Measurements from ENCODE around the gene AGAP1. TPM values are rescaled to one million over a fixed set of nuclear protein-coding genes. Genes with fewer than 3 reads are reported as not detected.

AGAP1 gene
- total RNA-seq, 4 donors from 2014 or later = 13.7 to 18.5 (median 17.1) TPM

DNA sequence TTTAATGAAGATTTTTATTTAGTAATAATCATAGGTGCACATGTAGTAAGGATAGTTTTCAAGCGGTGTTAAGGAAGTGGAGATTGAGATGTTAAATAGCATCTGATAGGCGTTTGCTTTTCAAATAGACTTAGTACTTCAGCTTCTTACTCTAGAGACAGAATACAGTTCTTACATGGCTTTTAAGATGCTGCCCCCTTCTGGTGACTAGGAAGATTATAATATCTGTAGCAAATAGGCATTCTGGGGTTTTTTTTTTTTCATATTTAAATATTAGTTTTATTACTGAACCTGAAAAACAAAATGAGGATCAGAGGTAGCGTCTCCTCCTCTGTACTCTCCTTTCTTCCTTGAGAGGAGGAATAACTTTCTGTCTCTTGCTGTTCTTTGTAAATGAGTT, 100.2 kb downstream of the AGAP1 start:
- H3K4me3 ChIP-seq (ENCODE audit: low read depth, poor library complexity, severe bottlenecking) = no peak overlapping the region
- TF ChIP-seq, protein P1, sequence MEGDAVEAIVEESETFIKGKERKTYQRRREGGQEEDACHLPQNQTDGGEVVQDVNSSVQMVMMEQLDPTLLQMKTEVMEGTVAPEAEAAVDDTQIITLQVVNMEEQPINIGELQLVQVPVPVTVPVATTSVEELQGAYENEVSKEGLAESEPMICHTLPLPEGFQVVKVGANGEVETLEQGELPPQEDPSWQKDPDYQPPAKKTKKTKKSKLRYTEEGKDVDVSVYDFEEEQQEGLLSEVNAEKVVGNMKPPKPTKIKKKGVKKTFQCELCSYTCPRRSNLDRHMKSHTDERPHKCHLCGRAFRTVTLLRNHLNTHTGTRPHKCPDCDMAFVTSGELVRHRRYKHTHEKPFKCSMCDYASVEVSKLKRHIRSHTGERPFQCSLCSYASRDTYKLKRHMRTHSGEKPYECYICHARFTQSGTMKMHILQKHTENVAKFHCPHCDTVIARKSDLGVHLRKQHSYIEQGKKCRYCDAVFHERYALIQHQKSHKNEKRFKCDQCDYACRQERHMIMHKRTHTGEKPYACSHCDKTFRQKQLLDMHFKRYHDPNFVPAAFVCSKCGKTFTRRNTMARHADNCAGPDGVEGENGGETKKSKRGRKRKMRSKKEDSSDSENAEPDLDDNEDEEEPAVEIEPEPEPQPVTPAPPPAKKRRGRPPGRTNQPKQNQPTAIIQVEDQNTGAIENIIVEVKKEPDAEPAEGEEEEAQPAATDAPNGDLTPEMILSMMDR (IDR thresholded peaks at IDR 0.05) = no peak
- TF ChIP-seq POLR2A (IDR thresholded peaks at IDR 0.05) = no peak
- 3 to 5% methylated on average over 3 of the region's 3 CpGs for WGBS, 2 donors
- intact Hi-C loops (cut with DNase I; ENCODE audit: low total_unique reads) = loop anchor here (5.0 kb wide), 1 partner anchor 457 kb away; no protein-coding TSS in a partner anchor
- no peak for DNase-seq (ENCODE audit: low spot score in 2 of 2)

GRCh38 chr2:235594964-235595363, 101.1 kb downstream of the AGAP1 start:
- DNase-seq (ENCODE audit: low spot score in 2 of 2) = no peak
- WGBS, 2 donors = 66 to 75% methylated on average over 8 of the region's 8 CpGs
- intact Hi-C loops (cut with DNase I; ENCODE audit: low total_unique reads) = loop anchor here (5.0 kb wide), 3 partner anchors 77 to 458 kb away; no protein-coding TSS in a partner anchor
- TF ChIP-seq, protein P1 (IDR thresholded peaks at IDR 0.05) = no peak
- TF ChIP-seq POLR2A (IDR thresholded peaks at IDR 0.05) = no peak
- H3K4me3 ChIP-seq (ENCODE audit: low read depth, poor library complexity, severe bottlenecking) = no peak overlapping the region

- peak; percentile 76 to 95 for DNase-seq (ENCODE audit: low spot score in 2 of 2)
- TF ChIP-seq POLR2A (IDR thresholded peaks at IDR 0.05) = no peak
- TF ChIP-seq, protein P1 (IDR thresholded peaks at IDR 0.05) = peak in 1 of 3 donors; percentile 46
- 34 to 39% methylated on average over 10 of the region's 10 CpGs for WGBS, 2 donors
- H3K4me3 ChIP-seq (ENCODE audit: low read depth, poor library complexity, severe bottlenecking) = no peak overlapping the region
- intact Hi-C loops (cut with DNase I; ENCODE audit: low total_unique reads) = loop anchor here (5.0 kb wide), 2 partner anchors 77 to 152 kb away; no protein-coding TSS in a partner anchor
These were observed 101.7 kb downstream of the AGAP1 start for GRCh38 chr2:235595422-235596010.

DNA sequence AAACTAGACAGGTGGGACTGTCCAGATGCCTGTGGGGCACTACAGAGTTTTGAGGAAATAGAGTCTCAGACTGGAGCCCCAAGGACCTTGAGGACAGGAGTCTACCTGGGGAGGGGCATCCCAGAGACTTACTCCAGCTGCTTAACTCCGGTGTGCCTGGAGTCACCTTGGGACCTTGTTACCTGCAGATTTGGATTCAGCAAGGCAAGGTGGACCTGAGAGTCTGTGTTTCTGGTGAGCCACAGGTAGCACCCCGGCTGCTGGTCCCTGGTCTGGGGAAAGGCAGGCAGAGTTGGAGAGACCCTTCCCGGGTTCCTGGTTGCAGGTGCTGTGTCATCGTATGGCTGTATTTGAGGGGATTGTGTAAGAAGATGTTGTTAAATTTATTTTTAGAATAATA, 102.4 kb downstream of the AGAP1 start:
- 84 to 96% methylated on average over 4 of the region's 4 CpGs for WGBS, 2 donors
- no peak overlapping the region for H3K4me3 ChIP-seq (ENCODE audit: low read depth, poor library complexity, severe bottlenecking)
- peak in 1 of 2 donors; percentile 75 for DNase-seq (ENCODE audit: low spot score in 2 of 2)
- no peak for TF ChIP-seq POLR2A (IDR thresholded peaks at IDR 0.05)
- TF ChIP-seq, protein P1 (IDR thresholded peaks at IDR 0.05) = no peak
- intact Hi-C loops (cut with DNase I; ENCODE audit: low total_unique reads) = loop anchor here (5.0 kb wide), 2 partner anchors 76 to 151 kb away; no protein-coding TSS in a partner anchor

- no peak overlapping the region for H3K4me3 ChIP-seq (ENCODE audit: low read depth, poor library complexity, severe bottlenecking)
- TF ChIP-seq POLR2A (IDR thresholded peaks at IDR 0.05) = no peak
- TF ChIP-seq, protein P1 (IDR thresholded peaks at IDR 0.05) = no peak
- WGBS, 2 donors = 86 to 97% methylated on average over 5 of the region's 5 CpGs
- DNase-seq (ENCODE audit: low spot score in 2 of 2) = no peak
- intact Hi-C loops (cut with DNase I; ENCODE audit: low total_unique reads) = loop anchor here (5.0 kb wide), 2 partner anchors 75 to 150 kb away; no protein-coding TSS in a partner anchor
These were observed 103.3 kb downstream of the AGAP1 start for GRCh38 chr2:235597081-235597615.
